ENCODE results near the gene GALNT2.

Gene GALNT2

GRCh38 chr1:230149751-230150584 is 82.9 kb downstream of the GALNT2 start:
- DNase-seq, result peak; percentile 16

GRCh38 chr1:230150615-230151014 is 83.6 kb downstream of the GALNT2 start:
- DNase-seq, result no peak

- no peak for DNase-seq
These were observed 85.0 kb downstream of the GALNT2 start for GRCh38 chr1:230151924-230152468.

- no peak for DNase-seq
These were observed 86.0 kb downstream of the GALNT2 start for GRCh38 chr1:230152999-230153398.

- peak; percentile 53 for DNase-seq
These were observed 86.7 kb downstream of the GALNT2 start for GRCh38 chr1:230153641-230154296.

- DNase-seq, result no peak
These were observed 88.0 kb downstream of the GALNT2 start for GRCh38 chr1:230155021-230155420.

GRCh38 chr1:230156068-230156467 is 89.0 kb downstream of the GALNT2 start:
- no peak for DNase-seq

GRCh38 chr1:230156536-230156935 is 89.5 kb downstream of the GALNT2 start:
- no peak for DNase-seq

GRCh38 chr1:230157420-230158390 is 90.7 kb downstream of the GALNT2 start:
- no peak for DNase-seq

GRCh38 chr1:230158415-230159291 is 91.6 kb downstream of the GALNT2 start:
- no peak for DNase-seq

- no peak for DNase-seq
These were observed 92.5 kb downstream of the GALNT2 start for GRCh38 chr1:230159580-230159979.

GRCh38 chr1:230160957-230161771 is 94.1 kb downstream of the GALNT2 start:
- no peak for DNase-seq

- no peak for DNase-seq
These were observed 96.2 kb downstream of the GALNT2 start for GRCh38 chr1:230163205-230163604.

GRCh38 chr1:230163719-230164118 is 96.7 kb downstream of the GALNT2 start:
- DNase-seq, result no peak

- DNase-seq, result no peak
These were observed 98.5 kb downstream of the GALNT2 start for GRCh38 chr1:230165536-230165935.

GRCh38 chr1:230166366-230167132 is 99.5 kb downstream of the GALNT2 start:
- DNase-seq, result no peak

- peak; percentile 15 for DNase-seq
These were observed 100.4 kb downstream of the GALNT2 start for GRCh38 chr1:230167419-230167852.

GRCh38 chr1:230169454-230170152 is 102.6 kb downstream of the GALNT2 start:
- peak; percentile 38 for DNase-seq

GRCh38 chr1:230170153-230170547 is 103.1 kb downstream of the GALNT2 start:
- no peak for DNase-seq

Data from midbrain (tissue), 1 donor.